ENCODE results near the gene TTC3. TPM values are rescaled to one million over a fixed set of nuclear protein-coding genes. Genes with fewer than 3 reads are reported as not detected.

Gene TTC3
- total and polyA plus RNA-seq, 10 of the 15 experiments (the other 5 are each of a cell fraction or from before 2014, with no cell fraction given) = 23.1 to 94.9 (median 72.7) TPM

GRCh38 chr21:37159053-37159776 is 86.2 kb downstream of the TTC3 start (continued):
- TF ChIP-seq ZBTB11 (CRISPR knock-in tag; IDR thresholded peaks at IDR 0.05) (no peak), ESRRA (IDR thresholded peaks at IDR 0.05; ENCODE audit: low read length) (no peak), ZBTB33 (IDR thresholded peaks at IDR 0.05) (no peak), ZNF207 (IDR thresholded peaks at IDR 0.05; ENCODE audit: borderline replicate concordance) (no peak), POLR2AphosphoS5 (IDR thresholded peaks at IDR 0.05; ENCODE audit: low read length) (peak; percentile 60; the same call in 1 of the 2 replicates), JUNB (IDR thresholded peaks at IDR 0.05) (peak; percentile 93), ETV6 (conservative IDR thresholded peaks at IDR 0.05 in 1 of 2, IDR thresholded peaks at IDR 0.05 in 1 of 2; ENCODE audit: borderline replicate concordance in 1 of 2, low read depth in 1 of 2) (peak in 1 of 2 experiments; percentile 49; a peak in 1 of 4 replicates), RBBP5 (conservative IDR thresholded peaks at IDR 0.05) (no peak), BMI1 (IDR thresholded peaks at IDR 0.05; ENCODE audit: borderline replicate concordance) (no peak), BACH1 (IDR thresholded peaks at IDR 0.05; ENCODE audit: borderline replicate concordance) (no peak), KAT2A (conservative IDR thresholded peaks at IDR 0.05; ENCODE audit: control insufficient read depth, low read depth, low read length) (no peak), POU2F2 (IDR thresholded peaks at IDR 0.05; ENCODE audit: borderline replicate concordance, low read depth, low read length) (no peak), SIX5 (IDR thresholded peaks at IDR 0.05; ENCODE audit: low read depth, low read length, severe bottlenecking) (no peak), ZNF687 (IDR thresholded peaks at IDR 0.05) (peak; percentile 99), GABPA (IDR thresholded peaks at IDR 0.05; ENCODE audit: low read depth) (no peak), SIN3A (IDR thresholded peaks at IDR 0.05; ENCODE audit: low read depth, low read length) (no peak), SP1 (IDR thresholded peaks at IDR 0.05; ENCODE audit: low read depth, low read length) (peak; percentile 50), MAX (IDR thresholded peaks at IDR 0.05; ENCODE audit: low read depth, low read length) (no peak)

Measured in GM12878 (cell line).